Endodermal cell (in vitro differentiated cells): Measurements from ENCODE around the gene LRBA. TPM values are rescaled to one million over a fixed set of nuclear protein-coding genes. Genes with fewer than 3 reads are reported as not detected.
"Not testable (repeated sequence)": the region's sequence is repeated elsewhere in the genome, so short reads cannot be mapped to it uniquely, and the experiment has no call there.

ENCODE experiments used
- DNase-seq: peaks from one replicate; pipeline ENCODE4 v3.0.0-alpha.2; 2017
- H3K27ac ChIP-seq: 2 replicates; pipeline ENCODE4 v1.5.1; 2013; ENCODE audit warnings: mild to moderate bottlenecking, low read depth, low read length, moderate library complexity
- H3K27me3 ChIP-seq: 2 replicates; pipeline ENCODE4 v1.6.1; 2013; ENCODE audit warnings: mild to moderate bottlenecking, low read length, moderate library complexity; ENCODE audit not compliant: insufficient read depth, control insufficient read depth, poor library complexity, severe bottlenecking
- H3K36me3 ChIP-seq: 2 replicates; pipeline ENCODE4 v1.7.0; 2013; ENCODE audit warnings: mild to moderate bottlenecking, low read length, moderate library complexity; ENCODE audit not compliant: control insufficient read depth, insufficient read depth
- H3K4me1 ChIP-seq: one replicate; pipeline ENCODE4 v1.7.0; 2013; ENCODE audit warnings: low read length; ENCODE audit not compliant: control insufficient read depth, insufficient read depth
- H3K4me3 ChIP-seq: 2 replicates; pipeline ENCODE4 v1.5.1; 2013; ENCODE audit warnings: mild to moderate bottlenecking, low read length, moderate library complexity
- H3K9ac ChIP-seq: 2 replicates; pipeline ENCODE4 v1.6.1; 2013; ENCODE audit warnings: mild to moderate bottlenecking, low read length, moderate library complexity; ENCODE audit not compliant: poor library complexity, severe bottlenecking; ENCODE audit errors: extremely low read depth
- H3K9me3 ChIP-seq: 2 replicates; pipeline ENCODE4 v1.6.1; 2013; ENCODE audit warnings: mild to moderate bottlenecking, low read length, moderate library complexity; ENCODE audit not compliant: control insufficient read depth
- H3K27ac Mint-ChIP-seq: 2 replicates; pipeline ENCODE4 v1.8.0; 2020; ENCODE audit warnings: mixed read lengths
- H3K27me3 Mint-ChIP-seq: 2 replicates; pipeline ENCODE4 v1.8.0; 2021; ENCODE audit warnings: mild to moderate bottlenecking, mixed read lengths; ENCODE audit not compliant: insufficient read depth
- H3K36me3 Mint-ChIP-seq: 2 replicates; pipeline ENCODE4 v1.8.0; 2020; ENCODE audit warnings: low read depth, mixed read lengths
- H3K4me1 Mint-ChIP-seq: 2 replicates; pipeline ENCODE4 v1.8.0; 2020; ENCODE audit warnings: mixed read lengths
- H3K4me3 Mint-ChIP-seq: 2 replicates; pipeline ENCODE4 v1.8.0; 2020; ENCODE audit warnings: mild to moderate bottlenecking, moderate library complexity, mixed read lengths
- H3K9me3 Mint-ChIP-seq: 2 replicates; pipeline ENCODE4 v1.8.0; 2020; ENCODE audit warnings: mild to moderate bottlenecking, mixed read lengths
- WGBS, 2 experiments: methylation state at CpG; one replicate each; pipeline versions ENCODE4 v1.1.5 to v1.1.7; 2013; ENCODE audit warnings: missing lambda C conversion rate in 2 of 2, mixed read lengths in 1 of 2; ENCODE audit not compliant: insufficient coverage in 1 of 2, insufficient read length in 1 of 2; 5-methylcytosine and 5-hydroxymethylcytosine counted together
- total RNA-seq, 2 donors: library from RNA; stranded (reverse); fragmentation: NEBNext Ultra II Directional in 1 of 2; extraction: Animal tissue kit (Norgen Biotek cat#: 25700) in 1 of 2; gene quantifications; 2 replicates in 1 of 2; 3 replicates in 1 of 2; pipeline ENCODE4 v1.2.1, GENCODE V29; 2021
- TF ChIP-seq, protein P1 (sequence below): fragments of 200-600 bp; sonication (generic); conservative IDR thresholded peaks from 2 replicates; pipeline ENCODE4 v1.5.0; 2021; ENCODE audit warnings: antibody characterized with exemption, mild to moderate bottlenecking

Gene LRBA
- total RNA-seq, 2 donors from 2014 or later: 77.3 to 95.9 TPM

DNA sequence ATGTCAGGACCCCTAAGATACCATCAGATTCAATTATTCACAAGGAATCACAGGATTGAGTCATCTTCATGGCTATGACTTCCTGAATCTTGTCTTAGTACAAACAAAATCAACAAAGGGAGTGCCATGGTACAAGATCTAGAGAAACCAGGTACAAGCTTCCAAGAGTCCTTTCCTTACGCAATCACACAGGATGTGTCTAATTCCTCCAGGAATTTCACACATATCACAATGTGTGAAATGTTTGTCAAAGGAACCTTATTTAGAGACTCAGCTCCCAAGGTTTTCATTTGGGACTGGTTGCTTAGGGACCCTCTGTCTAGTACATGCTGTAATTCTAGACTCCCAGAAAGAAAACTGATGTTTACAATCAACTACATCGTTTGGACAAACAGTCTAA is 350.1 kb downstream of the LRBA start:
- H3K9me3 ChIP-seq: no peaks in the 10 kb centered on the region
- H3K4me3 Mint-ChIP-seq: no peak overlapping the region
- no peaks in the 10 kb centered on the region for H3K27me3 Mint-ChIP-seq
- 48 to 69% methylated on average over 2 of the region's 2 CpGs for whole genome bisulfite sequencing, 2 experiments
- TF ChIP-seq, protein P1, sequence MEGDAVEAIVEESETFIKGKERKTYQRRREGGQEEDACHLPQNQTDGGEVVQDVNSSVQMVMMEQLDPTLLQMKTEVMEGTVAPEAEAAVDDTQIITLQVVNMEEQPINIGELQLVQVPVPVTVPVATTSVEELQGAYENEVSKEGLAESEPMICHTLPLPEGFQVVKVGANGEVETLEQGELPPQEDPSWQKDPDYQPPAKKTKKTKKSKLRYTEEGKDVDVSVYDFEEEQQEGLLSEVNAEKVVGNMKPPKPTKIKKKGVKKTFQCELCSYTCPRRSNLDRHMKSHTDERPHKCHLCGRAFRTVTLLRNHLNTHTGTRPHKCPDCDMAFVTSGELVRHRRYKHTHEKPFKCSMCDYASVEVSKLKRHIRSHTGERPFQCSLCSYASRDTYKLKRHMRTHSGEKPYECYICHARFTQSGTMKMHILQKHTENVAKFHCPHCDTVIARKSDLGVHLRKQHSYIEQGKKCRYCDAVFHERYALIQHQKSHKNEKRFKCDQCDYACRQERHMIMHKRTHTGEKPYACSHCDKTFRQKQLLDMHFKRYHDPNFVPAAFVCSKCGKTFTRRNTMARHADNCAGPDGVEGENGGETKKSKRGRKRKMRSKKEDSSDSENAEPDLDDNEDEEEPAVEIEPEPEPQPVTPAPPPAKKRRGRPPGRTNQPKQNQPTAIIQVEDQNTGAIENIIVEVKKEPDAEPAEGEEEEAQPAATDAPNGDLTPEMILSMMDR: no peak
- no peaks in the 10 kb centered on the region for H3K36me3 ChIP-seq
- no peaks in the 10 kb centered on the region for H3K27me3 ChIP-seq
- peaks cover 6% of the 10 kb centered on the region for H3K4me1 ChIP-seq
- DNase-seq: no peak
- no peak overlapping the region for H3K27ac ChIP-seq
- peaks cover 20% of the 10 kb centered on the region for H3K4me1 Mint-ChIP-seq
- no peak overlapping the region for H3K4me3 ChIP-seq
- peaks cover 2% of the 10 kb centered on the region for H3K36me3 Mint-ChIP-seq
- H3K9me3 Mint-ChIP-seq: no peaks in the 10 kb centered on the region
- peak overlapping the region; percentile 62 for H3K27ac Mint-ChIP-seq
- no peak overlapping the region for H3K9ac ChIP-seq

DNA sequence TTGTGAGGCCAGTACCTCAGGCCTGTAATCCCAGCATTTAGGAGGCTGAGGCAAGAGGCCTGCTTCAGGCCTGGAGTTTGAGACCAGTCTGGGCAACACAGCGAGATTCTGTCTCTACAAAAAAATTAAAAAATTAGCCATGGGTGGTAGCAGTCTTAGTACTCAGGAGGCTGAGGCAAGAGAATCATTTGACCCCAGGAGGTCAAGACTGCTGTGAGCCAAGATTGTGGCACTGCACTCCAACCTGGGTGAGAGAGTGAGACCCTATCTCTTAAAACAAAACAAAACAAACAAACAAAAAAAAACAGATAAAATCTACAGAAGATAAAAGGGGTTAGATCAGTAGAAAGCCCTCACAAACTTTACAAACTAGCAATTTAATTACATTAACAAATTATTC is 352.4 kb downstream of the LRBA start:
- peak; percentile 70 for DNase-seq

DNA sequence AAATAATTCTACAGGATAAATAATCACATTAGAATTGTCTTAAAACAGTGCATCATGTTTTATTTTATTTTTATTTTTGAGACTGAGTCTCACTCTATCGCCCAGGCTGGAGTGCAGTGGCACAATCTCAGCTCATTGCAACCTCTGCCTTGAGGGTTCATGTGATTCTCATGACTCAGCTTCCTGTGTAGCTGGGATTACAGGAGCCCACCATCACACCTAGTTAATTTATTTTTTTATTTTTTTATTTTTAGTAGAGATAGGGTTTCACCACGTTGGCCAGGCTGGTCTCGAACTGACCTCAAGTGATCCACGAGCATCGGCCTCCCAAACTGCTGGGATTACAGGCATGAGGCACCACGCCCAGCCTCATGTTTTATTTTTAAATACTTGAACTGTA is 353.5 kb downstream of the LRBA start:
- 91 to 97% methylated on average over 4 to 6 of the region's 6 CpGs for WGBS, 2 experiments
- H3K27me3 Mint-ChIP-seq, H3K4me3 ChIP-seq, DNase-seq, H3K27ac Mint-ChIP-seq, H3K36me3 Mint-ChIP-seq, H3K9me3 ChIP-seq, H3K36me3 ChIP-seq, H3K9me3 Mint-ChIP-seq, H3K4me1 ChIP-seq, H3K27me3 ChIP-seq, H3K27ac ChIP-seq, H3K9ac ChIP-seq, H3K4me3 Mint-ChIP-seq: not testable (repeated sequence)
- peaks cover 17% of the 10 kb centered on the region for H3K4me1 Mint-ChIP-seq

More for the DNA sequence above, 352.4 kb downstream of the LRBA start:
- Mint-ChIP-seq H3K4me1 (peaks cover 17% of the 10 kb centered on the region), H3K27me3 (no peaks in the 10 kb centered on the region), H3K36me3 (peaks cover 4% of the 10 kb centered on the region), H3K9me3 (peaks cover 5% of the 10 kb centered on the region), H3K4me3 (no peak overlapping the region), H3K27ac (peak overlapping the region; percentile 31)
- H3K4me1 ChIP-seq: peaks cover 5% of the 10 kb centered on the region
- 75 to 77% methylated on average over 1 of the region's 1 CpG for WGBS, 2 experiments
- H3K27me3 ChIP-seq: no peaks in the 10 kb centered on the region
- TF ChIP-seq, protein P1: no peak
- H3K27ac ChIP-seq: no peak overlapping the region
- no peaks in the 10 kb centered on the region for H3K9me3 ChIP-seq
- H3K9ac ChIP-seq: no peak overlapping the region
- no peaks in the 10 kb centered on the region for H3K36me3 ChIP-seq
- no peak overlapping the region for H3K4me3 ChIP-seq

DNA sequence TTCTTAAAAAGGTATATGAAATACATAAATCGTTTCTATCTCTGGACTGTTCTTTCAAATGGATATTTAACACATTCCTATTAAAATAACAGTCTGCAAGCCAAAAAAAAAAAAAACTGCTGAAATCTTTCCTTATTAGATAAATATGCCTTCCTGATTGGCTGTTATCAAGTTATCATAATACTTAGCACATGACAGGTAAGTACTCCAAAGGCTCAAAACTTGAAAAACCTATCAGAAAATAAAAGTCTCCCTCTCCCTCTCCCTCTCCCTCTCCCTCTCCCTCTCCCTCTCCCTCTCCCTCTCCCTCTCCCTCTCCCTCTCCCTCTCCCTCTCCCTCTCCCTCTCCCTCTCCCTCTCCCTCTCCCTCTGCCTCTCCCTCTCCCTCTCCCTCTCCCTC is 356.8 kb downstream of the LRBA start:
- not testable (repeated sequence) for H3K27ac Mint-ChIP-seq, H3K9me3 ChIP-seq, H3K4me1 Mint-ChIP-seq, DNase-seq, H3K4me1 ChIP-seq, H3K4me3 ChIP-seq, H3K27me3 ChIP-seq, H3K27me3 Mint-ChIP-seq, H3K9me3 Mint-ChIP-seq, H3K36me3 ChIP-seq, H3K4me3 Mint-ChIP-seq, H3K27ac ChIP-seq, H3K36me3 Mint-ChIP-seq, H3K9ac ChIP-seq
- WGBS, 2 experiments: 100% methylated on average over 1 of the region's 1 CpG; no CpG with 5 or more reads in 1 of the 2 experiments
